ENCODE measurements around the gene PTPRB. TPM values are rescaled to one million over a fixed set of nuclear protein-coding genes. Genes with fewer than 3 reads are reported as not detected.

The PTPRB gene
- total and polyA plus RNA-seq, 2 of the 8 experiments (the other 6 are each of a cell fraction or from before 2014, with no cell fraction given) = 0.36 to 0.58 TPM

GRCh38 chr12:70652451-70652850 lies 15.2 kb upstream of the PTPRB start:
- H3K9me3 ChIP-seq (ENCODE audit: insufficient read depth in 2 of 2, low read depth in 1 of 2, low read length in 1 of 2) = no peaks in the 10 kb centered on the region
- no peaks in the 10 kb centered on the region for H3K36me3 ChIP-seq (ENCODE audit: control insufficient read depth in 2 of 4, insufficient read depth in 4 of 4, low read length in 3 of 4)
- no peak overlapping the region for H2BK5ac ChIP-seq (ENCODE audit: low read depth, low read length)
- H2BK12ac ChIP-seq (ENCODE audit: low read depth, low read length) = no peak overlapping the region
- H4K91ac ChIP-seq (replicated peaks; ENCODE audit: insufficient read length, low read length) = no peak overlapping the region
- no peak overlapping the region for H4K5ac ChIP-seq (ENCODE audit: insufficient read length, low read depth, low read length)
- ChIA-PET POLR2A (ENCODE audit: partially characterized antibody) (no interaction called here), CTCF (ENCODE audit: partially characterized antibody) (no interaction called here)
- no peaks in the 10 kb centered on the region for H3K79me1 ChIP-seq (ENCODE audit: low read depth, low read length)
- H3K23me2 ChIP-seq (ENCODE audit: low read depth, low read length) = no peaks in the 10 kb centered on the region
- H2BK15ac ChIP-seq (ENCODE audit: low read length) = no peak overlapping the region
- H3K18ac ChIP-seq (ENCODE audit: extremely low read depth, low read length) = no peak overlapping the region
- 94% methylated on average over 1 of the region's 1 CpG; no CpG with 5 or more reads in 1 of the 2 experiments for WGBS, 2 experiments (ENCODE audit: extremely low coverage in 1 of 2, insufficient coverage in 1 of 2, insufficient read length in 1 of 2, insufficient replicate concordance in 2 of 2, low coverage in 1 of 2, low lambda C conversion rate in 2 of 2, missing lambda C conversion rate in 1 of 2)
- no peak overlapping the region for H3K4ac ChIP-seq (replicated peaks; ENCODE audit: insufficient read length, low read depth, low read length)
- H3K56ac ChIP-seq (replicated peaks; ENCODE audit: insufficient read length, low read depth, low read length) = no peak overlapping the region
- H2BK20ac ChIP-seq (ENCODE audit: low read length) = no peak overlapping the region
- DNase-seq (ENCODE audit: low read depth in 1 of 2, low spot score in 2 of 2) = no peak
- H2AK5ac ChIP-seq (ENCODE audit: low read depth, low read length) = no peak overlapping the region
- H4K20me1 ChIP-seq (replicated peaks in 1 of 2; ENCODE audit: control insufficient read depth in 1 of 2, insufficient read depth in 2 of 2, low read length in 2 of 2) = no peaks in the 10 kb centered on the region
- no peaks in the 10 kb centered on the region for H3K4me1 ChIP-seq (replicated peaks in 1 of 4; ENCODE audit: control insufficient read depth in 3 of 4, insufficient read depth in 4 of 4, low read length in 3 of 4)
- H3K23ac ChIP-seq (ENCODE audit: insufficient read length) = no peak overlapping the region
- no peak overlapping the region for H3K4me2 ChIP-seq (ENCODE audit: insufficient read depth in 1 of 2, low read depth in 2 of 2, low read length in 2 of 2)
- no peak overlapping the region for H3K4me3 ChIP-seq (ENCODE audit: extremely low read depth in 1 of 4, insufficient read depth in 2 of 4, low read depth in 3 of 4, low read length in 4 of 4)
- H3K27ac ChIP-seq (ENCODE audit: low read depth, low read length) = no peak overlapping the region
- H3K27me3 ChIP-seq (replicated peaks in 1 of 4; ENCODE audit: control insufficient read depth in 3 of 4, extremely low read depth in 1 of 4, insufficient read depth in 3 of 4, low read length in 3 of 4) = no peaks in the 10 kb centered on the region
- H4K8ac ChIP-seq (ENCODE audit: extremely low read depth, insufficient read depth, low read length) = no peak overlapping the region
- H3K79me2 ChIP-seq (ENCODE audit: control insufficient read depth in 1 of 2, insufficient read depth in 2 of 2, low read length in 2 of 2) = no peaks in the 10 kb centered on the region
- no peak overlapping the region for H2BK120ac ChIP-seq (replicated peaks; ENCODE audit: low read depth, low read length)
- H2AFZ ChIP-seq (ENCODE audit: low read length) = no peak overlapping the region
- FAIRE-seq = no peak
- no peak overlapping the region for H3K9ac ChIP-seq (replicated peaks in 1 of 4; ENCODE audit: extremely low read depth in 1 of 4, low read depth in 3 of 4, low read length in 3 of 4)
- no peak overlapping the region for H3K14ac ChIP-seq (ENCODE audit: insufficient read length)
- no peak for TF ChIP-seq BCL11A (IDR thresholded peaks at IDR 0.05; ENCODE audit: low read depth in 2 of 2, low read length in 2 of 2)
- no peak for TF ChIP-seq RAD21 (IDR thresholded peaks at IDR 0.05 in 1 of 2, conservative IDR thresholded peaks at IDR 0.05 in 1 of 2; ENCODE audit: low read depth in 2 of 2, low read length in 2 of 2)
- TF ChIP-seq BACH1 (IDR thresholded peaks at IDR 0.05; ENCODE audit: low read length) = no peak
- TF ChIP-seq POU5F1 (IDR thresholded peaks at IDR 0.05; ENCODE audit: low read depth, low read length) = no peak
- TF ChIP-seq BRCA1 (IDR thresholded peaks at IDR 0.05; ENCODE audit: low read depth, low read length) = no peak
- TF ChIP-seq CEBPB (IDR thresholded peaks at IDR 0.05; ENCODE audit: low read depth, low read length) = no peak
- no peak for TF ChIP-seq JUN (IDR thresholded peaks at IDR 0.05; ENCODE audit: low read depth, low read length)
- TF ChIP-seq MAFK (IDR thresholded peaks at IDR 0.05; ENCODE audit: low read depth, low read length) = no peak
- no peak for TF ChIP-seq EGR1 (IDR thresholded peaks at IDR 0.05; ENCODE audit: borderline replicate concordance, low read depth, low read length)
- no peak for TF ChIP-seq CBX8 (IDR thresholded peaks at IDR 0.05; ENCODE audit: borderline replicate concordance, low read depth, low read length)

Data from H1 (cell line).